ENCODE results near the gene SH2D4B. TPM values are rescaled to one million over a fixed set of nuclear protein-coding genes. Genes with fewer than 3 reads are reported as not detected.

Gene SH2D4B
- total and polyA plus RNA-seq, 10 of the 15 experiments (the other 5 are each of a cell fraction or from before 2014, with no cell fraction given): 0.04 to 0.21 (median 0.13) TPM; not detected in 5

- no peak for TF ChIP-seq ETV6 (conservative IDR thresholded peaks at IDR 0.05 in 1 of 2, IDR thresholded peaks at IDR 0.05 in 1 of 2; ENCODE audit: borderline replicate concordance in 1 of 2, low read depth in 1 of 2)
- TF ChIP-seq SKIL (IDR thresholded peaks at IDR 0.05; ENCODE audit: low read depth, poor library complexity, severe bottlenecking): no peak
- no peak for TF ChIP-seq JUNB (IDR thresholded peaks at IDR 0.05)
These were observed 74.6 kb downstream of the SH2D4B start (continued) for GRCh38 chr10:80612261-80612660.

GRCh38 chr10:80613466-80614170 is 75.9 kb downstream of the SH2D4B start:
- no TSS peak for BruUV-seq (replicated peaks)
- in situ Hi-C loops (cut with MboI): no loop called here
- Histone ChIP-seq H3K4me3 (no peak overlapping the region), H3K27ac (ENCODE audit: control insufficient read depth, insufficient read depth) (no peak overlapping the region), H4K20me1 (ENCODE audit: control insufficient read depth, insufficient read depth) (no peaks in the 10 kb centered on the region), H3K9ac (ENCODE audit: control insufficient read depth, insufficient read depth, low read length) (no peak overlapping the region), H3K4me1 (ENCODE audit: control insufficient read depth, insufficient read depth, low read length) (no peaks in the 10 kb centered on the region), H3K27me3 (replicated peaks in 1 of 2; ENCODE audit: control insufficient read depth in 2 of 2, insufficient read depth in 2 of 2, low read length in 1 of 2) (no peaks in the 10 kb centered on the region; a peak in 1 of 4 replicates), H3K9me3 (replicated peaks; ENCODE audit: control insufficient read depth, insufficient read depth, low read length) (no peaks in the 10 kb centered on the region; the same call in 2 of the 3 replicates), H3K4me2 (ENCODE audit: control insufficient read depth, insufficient read depth) (no peak overlapping the region), H3K79me2 (ENCODE audit: control insufficient read depth, insufficient read depth, low read length) (no peaks in the 10 kb centered on the region), H2AFZ (ENCODE audit: control insufficient read depth, low read depth, low read length) (no peak overlapping the region), H3K36me3 (ENCODE audit: control insufficient read depth in 2 of 2, insufficient read depth in 2 of 2, low read length in 1 of 2) (no peaks in the 10 kb centered on the region)
- DNase-seq (ENCODE audit: low read depth, low spot score): no peak
- WGBS (ENCODE audit: insufficient coverage, insufficient replicate concordance, low lambda C conversion rate, missing lambda C conversion rate): 34% methylated on average over 8 of the region's 8 CpGs
- RAD21 ChIA-PET (ENCODE audit: unreplicated experiment): no interaction called here
- intact Hi-C loops (cut with micrococcal nuclease; ENCODE audit: unreplicated experiment): no loop called here
- SMC1A ChIA-PET (ENCODE audit: uncharacterized antibody, unreplicated experiment): no interaction called here
- POLR2A ChIA-PET: interaction anchor here (0.6 kb wide), 1 partner anchor 30 kb away, joined by 3 read pairs; no protein-coding TSS in a partner anchor
- FAIRE-seq: no peak
- CTCF ChIA-PET: no interaction called here
- no peak for ATAC-seq
- TF ChIP-seq CHD2 (IDR thresholded peaks at IDR 0.05; ENCODE audit: borderline replicate concordance, low read depth, low read length): no peak
- no peak for TF ChIP-seq ZBTB40 (IDR thresholded peaks at IDR 0.05; ENCODE audit: borderline replicate concordance)
- no peak for TF ChIP-seq ZNF217 (IDR thresholded peaks at IDR 0.05)
- no peak for TF ChIP-seq TAF1 (IDR thresholded peaks at IDR 0.05; ENCODE audit: borderline replicate concordance, low read depth, low read length)
- no peak for TF ChIP-seq ZBED1 (IDR thresholded peaks at IDR 0.05; ENCODE audit: borderline replicate concordance)
- no peak for TF ChIP-seq BMI1 (IDR thresholded peaks at IDR 0.05; ENCODE audit: borderline replicate concordance)
- TF ChIP-seq HDAC6 (IDR thresholded peaks at IDR 0.05; ENCODE audit: unreplicated experiment): no peak
- TF ChIP-seq MTA2 (IDR thresholded peaks at IDR 0.05; ENCODE audit: low read depth): no peak
- TF ChIP-seq CBX3 (IDR thresholded peaks at IDR 0.05; ENCODE audit: borderline replicate concordance, low read depth): no peak
- TF ChIP-seq NRF1 (conservative IDR thresholded peaks at IDR 0.05; ENCODE audit: low read depth, low read length): no peak
- TF ChIP-seq RCOR1 (conservative IDR thresholded peaks at IDR 0.05; ENCODE audit: low read depth, low read length): no peak
- no peak for TF ChIP-seq MEF2A (IDR thresholded peaks at IDR 0.05; ENCODE audit: insufficient read depth, low read depth, low read length)
- TF ChIP-seq CREM (IDR thresholded peaks at IDR 0.05; ENCODE audit: low read depth): no peak
- no peak for TF ChIP-seq YY1 (IDR thresholded peaks at IDR 0.05; ENCODE audit: low read depth, low read length)
- no peak for TF ChIP-seq CBX5 (IDR thresholded peaks at IDR 0.05; ENCODE audit: low read depth)
